HepG2 (cell line): ENCODE results near the gene PSMB10. TPM values are rescaled to one million over a fixed set of nuclear protein-coding genes. Genes with fewer than 3 reads are reported as not detected.
A peak's percentile ranks its signal among the peaks of the same experiment; 100 is the strongest.

Source experiments
- ARNT2 ChIP-seq: sonication (generic); formaldehyde crosslinking; IDR thresholded peaks from 2 replicates; pipeline ENCODE4 v1.8.0; 2022; ENCODE audit warnings: mild to moderate bottlenecking, low read depth, missing genetic modification reagents, moderate library complexity
- GATAD2A ChIP-seq: IDR thresholded peaks from 2 replicates; pipeline ENCODE4 v1.6.1; 2016
- KLF12 ChIP-seq: sonication (generic); formaldehyde crosslinking; IDR thresholded peaks from 2 replicates; pipeline ENCODE4 v1.4.0; 2020; ENCODE audit warnings: missing genetic modification reagents, borderline replicate concordance
- MAFK ChIP-seq, 2 experiments: IDR thresholded peaks in 1 of 2; conservative IDR thresholded peaks in 1 of 2; 2 replicates each; pipeline ENCODE4 v1.6.1; 2011; ENCODE audit warnings: improper control_type of control experiment in 2 of 2, low read length in 2 of 2
- NCOA5 ChIP-seq: sonication (generic); formaldehyde crosslinking; IDR thresholded peaks from 2 replicates; pipeline ENCODE4 v1.4.0; 2020; ENCODE audit warnings: missing genetic modification reagents
- PAF1 ChIP-seq: IDR thresholded peaks from 2 replicates; pipeline ENCODE4 v1.6.1; 2016; ENCODE audit warnings: missing genetic modification reagents, missing compliant biosample characterization
- SIN3B ChIP-seq: fragments of 150-350 bp; IDR thresholded peaks from 2 replicates; pipeline ENCODE4 v1.6.1; 2014; ENCODE audit warnings: low read length
- TGIF2 ChIP-seq: IDR thresholded peaks from 2 replicates; pipeline ENCODE4 v1.6.1; 2016; ENCODE audit warnings: control low read depth, missing compliant biosample characterization
- TMF1 ChIP-seq: sonication (generic); formaldehyde crosslinking; IDR thresholded peaks from 2 replicates; pipeline ENCODE4 v1.8.1; 2022; ENCODE audit warnings: low read depth, missing genetic modification reagents
- ZFY ChIP-seq: sonication (generic); formaldehyde crosslinking; IDR thresholded peaks from 2 replicates; pipeline ENCODE4 v1.4.0; 2020; ENCODE audit warnings: missing genetic modification reagents
- ZNF335 ChIP-seq: sonication (generic); formaldehyde crosslinking; IDR thresholded peaks from 2 replicates; pipeline ENCODE4 v1.4.0; 2020; ENCODE audit warnings: missing genetic modification reagents
- ZNF577 ChIP-seq: sonication (generic); formaldehyde crosslinking; IDR thresholded peaks from 2 replicates; pipeline ENCODE4 v1.4.0; 2020; ENCODE audit warnings: mild to moderate bottlenecking, low read depth, missing genetic modification reagents, borderline replicate concordance
- ZNF652 ChIP-seq: IDR thresholded peaks from 2 replicates; pipeline ENCODE4 v1.6.1; 2016; ENCODE audit warnings: low read depth, borderline replicate concordance
- ZNF674 ChIP-seq: sonication (generic); formaldehyde crosslinking; IDR thresholded peaks from 2 replicates; pipeline ENCODE4 v1.5.0; 2020; ENCODE audit warnings: low read depth, mild to moderate bottlenecking, missing genetic modification reagents
- ZNF768 ChIP-seq: sonication (generic); formaldehyde crosslinking; IDR thresholded peaks from 2 replicates; pipeline ENCODE4 v1.4.0; 2020; ENCODE audit warnings: missing genetic modification reagents
- ZSCAN9 ChIP-seq: IDR thresholded peaks from 2 replicates; pipeline ENCODE4 v1.6.1; 2016; ENCODE audit warnings: borderline replicate concordance
- polyA plus RNA-seq, 8 experiments: library from polyadenylated mRNA; depleted of rRNA in 3 of 8; stranded (reverse) in 7 of 8; unstranded in 1 of 8; fragments of >200 nt; fragmentation: Illumina TruSeq in 4 of 8; extraction: Trizol in 4 of 8; gene quantifications; 2 replicates each; pipeline versions ENCODE4 v1.2.1 to v1.2.3, GENCODE V29; 2011 to 2016; ENCODE audit warnings: low read depth in 4 of 8, missing spikeins in 1 of 8, mixed read lengths in 1 of 8; ENCODE audit not compliant: insufficient read depth in 1 of 8
- total RNA-seq, 5 experiments: library from RNA; depleted of rRNA; stranded (reverse); fragments of >200 nt; fragmentation: Illumina TruSeq; extraction: Trizol; gene quantifications; 2 replicates each; pipeline ENCODE4 v1.2.3, GENCODE V29; 2016; ENCODE audit warnings: low read depth in 1 of 5
- TF ChIP-seq, protein P1 (sequence below): sonication (generic); formaldehyde crosslinking; IDR thresholded peaks from 2 replicates; pipeline ENCODE4 v1.5.1; 2020; ENCODE audit warnings: mild to moderate bottlenecking, missing genetic modification reagents, borderline replicate concordance
- TF ChIP-seq, protein P2 (sequence below): sonication (generic); formaldehyde crosslinking; IDR thresholded peaks from 2 replicates; pipeline ENCODE4 v1.5.0; 2020; ENCODE audit warnings: mild to moderate bottlenecking, missing genetic modification reagents, moderate library complexity
- TF ChIP-seq, protein P3 (sequence below): sonication (generic); formaldehyde crosslinking; IDR thresholded peaks from 2 replicates; pipeline ENCODE4 v1.8.0; 2022; ENCODE audit warnings: mild to moderate bottlenecking, missing genetic modification reagents, moderate library complexity
- TF ChIP-seq, protein P4 (sequence below): sonication (generic); formaldehyde crosslinking; IDR thresholded peaks from 2 replicates; pipeline ENCODE4 v1.5.1; 2020; ENCODE audit warnings: missing genetic modification reagents, mild to moderate bottlenecking, borderline replicate concordance

The PSMB10 gene
- total and polyA plus RNA-seq, 2 of the 13 experiments (the other 11 are each of a cell fraction or from before 2014, with no cell fraction given) = 12.7 to 65.9 TPM

DNA sequence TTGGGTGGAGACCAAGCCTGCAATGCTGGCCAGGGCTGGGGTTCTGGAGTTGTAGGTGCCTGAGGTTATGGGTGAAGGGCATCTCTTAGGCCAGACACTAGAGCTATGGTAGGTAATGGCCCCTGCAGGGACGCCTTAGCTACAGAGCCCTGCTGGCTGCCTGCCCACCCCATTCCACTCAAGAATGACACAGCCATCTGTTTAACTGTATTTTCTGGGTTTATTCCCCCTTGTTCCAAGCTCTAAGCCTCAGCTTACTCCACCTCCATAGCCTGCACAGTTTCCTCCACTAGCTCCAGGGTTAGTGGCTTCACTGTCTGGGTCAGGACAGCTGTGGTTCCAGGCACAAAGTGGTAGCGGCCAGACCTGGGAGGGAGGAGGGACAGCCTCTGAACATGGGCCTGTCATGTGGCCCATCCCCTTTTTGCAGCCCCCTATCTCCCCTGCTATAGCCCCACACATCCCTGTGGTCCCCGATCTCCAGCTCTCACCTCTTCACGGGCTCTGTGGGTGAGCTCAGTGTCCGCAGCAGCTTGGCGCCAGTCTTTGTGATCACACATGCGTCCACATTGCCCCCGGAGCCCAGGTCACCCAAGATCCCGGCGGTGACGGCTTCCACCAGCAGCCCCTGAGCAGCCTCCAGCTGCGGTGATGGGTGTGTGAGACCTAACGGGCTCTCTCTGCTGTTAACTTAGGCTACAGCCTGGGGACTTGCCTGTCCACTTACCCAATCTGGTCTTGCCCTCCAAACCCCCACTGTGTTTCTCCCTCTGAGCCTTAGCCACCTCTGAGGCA lies 2.1 kb downstream of the PSMB10 start (continued):
- TF ChIP-seq, protein P1, sequence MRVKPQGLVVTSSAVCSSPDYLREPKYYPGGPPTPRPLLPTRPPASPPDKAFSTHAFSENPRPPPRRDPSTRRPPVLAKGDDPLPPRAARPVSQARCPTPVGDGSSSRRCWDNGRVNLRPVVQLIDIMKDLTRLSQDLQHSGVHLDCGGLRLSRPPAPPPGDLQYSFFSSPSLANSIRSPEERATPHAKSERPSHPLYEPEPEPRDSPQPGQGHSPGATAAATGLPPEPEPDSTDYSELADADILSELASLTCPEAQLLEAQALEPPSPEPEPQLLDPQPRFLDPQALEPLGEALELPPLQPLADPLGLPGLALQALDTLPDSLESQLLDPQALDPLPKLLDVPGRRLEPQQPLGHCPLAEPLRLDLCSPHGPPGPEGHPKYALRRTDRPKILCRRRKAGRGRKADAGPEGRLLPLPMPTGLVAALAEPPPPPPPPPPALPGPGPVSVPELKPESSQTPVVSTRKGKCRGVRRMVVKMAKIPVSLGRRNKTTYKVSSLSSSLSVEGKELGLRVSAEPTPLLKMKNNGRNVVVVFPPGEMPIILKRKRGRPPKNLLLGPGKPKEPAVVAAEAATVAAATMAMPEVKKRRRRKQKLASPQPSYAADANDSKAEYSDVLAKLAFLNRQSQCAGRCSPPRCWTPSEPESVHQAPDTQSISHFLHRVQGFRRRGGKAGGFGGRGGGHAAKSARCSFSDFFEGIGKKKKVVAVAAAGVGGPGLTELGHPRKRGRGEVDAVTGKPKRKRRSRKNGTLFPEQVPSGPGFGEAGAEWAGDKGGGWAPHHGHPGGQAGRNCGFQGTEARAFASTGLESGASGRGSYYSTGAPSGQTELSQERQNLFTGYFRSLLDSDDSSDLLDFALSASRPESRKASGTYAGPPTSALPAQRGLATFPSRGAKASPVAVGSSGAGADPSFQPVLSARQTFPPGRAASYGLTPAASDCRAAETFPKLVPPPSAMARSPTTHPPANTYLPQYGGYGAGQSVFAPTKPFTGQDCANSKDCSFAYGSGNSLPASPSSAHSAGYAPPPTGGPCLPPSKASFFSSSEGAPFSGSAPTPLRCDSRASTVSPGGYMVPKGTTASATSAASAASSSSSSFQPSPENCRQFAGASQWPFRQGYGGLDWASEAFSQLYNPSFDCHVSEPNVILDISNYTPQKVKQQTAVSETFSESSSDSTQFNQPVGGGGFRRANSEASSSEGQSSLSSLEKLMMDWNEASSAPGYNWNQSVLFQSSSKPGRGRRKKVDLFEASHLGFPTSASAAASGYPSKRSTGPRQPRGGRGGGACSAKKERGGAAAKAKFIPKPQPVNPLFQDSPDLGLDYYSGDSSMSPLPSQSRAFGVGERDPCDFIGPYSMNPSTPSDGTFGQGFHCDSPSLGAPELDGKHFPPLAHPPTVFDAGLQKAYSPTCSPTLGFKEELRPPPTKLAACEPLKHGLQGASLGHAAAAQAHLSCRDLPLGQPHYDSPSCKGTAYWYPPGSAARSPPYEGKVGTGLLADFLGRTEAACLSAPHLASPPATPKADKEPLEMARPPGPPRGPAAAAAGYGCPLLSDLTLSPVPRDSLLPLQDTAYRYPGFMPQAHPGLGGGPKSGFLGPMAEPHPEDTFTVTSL (CRISPR knock-in tag) = no peak
- no peak for TF ChIP-seq SIN3B
- no peak for TF ChIP-seq ZNF768 (CRISPR knock-in tag)
- TF ChIP-seq KLF12 = no peak
- TF ChIP-seq ZFY (CRISPR knock-in tag) = no peak
- TF ChIP-seq TGIF2 = no peak
- TF ChIP-seq ZNF577 = no peak
- no peak for TF ChIP-seq ZNF652 (CRISPR knock-in tag)
- no peak for TF ChIP-seq TMF1 (CRISPR knock-in tag)
- TF ChIP-seq ZNF335 (CRISPR knock-in tag) = no peak
- TF ChIP-seq ZNF674 (CRISPR knock-in tag) = 0 out of 2 replicates have a peak, but pooled peaks have one; percentile 65
- no peak for TF ChIP-seq GATAD2A (CRISPR knock-in tag)
- TF ChIP-seq, protein P2, sequence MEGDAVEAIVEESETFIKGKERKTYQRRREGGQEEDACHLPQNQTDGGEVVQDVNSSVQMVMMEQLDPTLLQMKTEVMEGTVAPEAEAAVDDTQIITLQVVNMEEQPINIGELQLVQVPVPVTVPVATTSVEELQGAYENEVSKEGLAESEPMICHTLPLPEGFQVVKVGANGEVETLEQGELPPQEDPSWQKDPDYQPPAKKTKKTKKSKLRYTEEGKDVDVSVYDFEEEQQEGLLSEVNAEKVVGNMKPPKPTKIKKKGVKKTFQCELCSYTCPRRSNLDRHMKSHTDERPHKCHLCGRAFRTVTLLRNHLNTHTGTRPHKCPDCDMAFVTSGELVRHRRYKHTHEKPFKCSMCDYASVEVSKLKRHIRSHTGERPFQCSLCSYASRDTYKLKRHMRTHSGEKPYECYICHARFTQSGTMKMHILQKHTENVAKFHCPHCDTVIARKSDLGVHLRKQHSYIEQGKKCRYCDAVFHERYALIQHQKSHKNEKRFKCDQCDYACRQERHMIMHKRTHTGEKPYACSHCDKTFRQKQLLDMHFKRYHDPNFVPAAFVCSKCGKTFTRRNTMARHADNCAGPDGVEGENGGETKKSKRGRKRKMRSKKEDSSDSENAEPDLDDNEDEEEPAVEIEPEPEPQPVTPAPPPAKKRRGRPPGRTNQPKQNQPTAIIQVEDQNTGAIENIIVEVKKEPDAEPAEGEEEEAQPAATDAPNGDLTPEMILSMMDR (CRISPR knock-in tag) = 0 out of 2 replicates have a peak, but pooled peaks have one; percentile 6
- TF ChIP-seq, protein P3, sequence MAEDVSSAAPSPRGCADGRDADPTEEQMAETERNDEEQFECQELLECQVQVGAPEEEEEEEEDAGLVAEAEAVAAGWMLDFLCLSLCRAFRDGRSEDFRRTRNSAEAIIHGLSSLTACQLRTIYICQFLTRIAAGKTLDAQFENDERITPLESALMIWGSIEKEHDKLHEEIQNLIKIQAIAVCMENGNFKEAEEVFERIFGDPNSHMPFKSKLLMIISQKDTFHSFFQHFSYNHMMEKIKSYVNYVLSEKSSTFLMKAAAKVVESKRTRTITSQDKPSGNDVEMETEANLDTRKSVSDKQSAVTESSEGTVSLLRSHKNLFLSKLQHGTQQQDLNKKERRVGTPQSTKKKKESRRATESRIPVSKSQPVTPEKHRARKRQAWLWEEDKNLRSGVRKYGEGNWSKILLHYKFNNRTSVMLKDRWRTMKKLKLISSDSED (CRISPR knock-in tag) = no peak
- TF ChIP-seq ZSCAN9 (CRISPR knock-in tag) = no peak
- no peak for TF ChIP-seq NCOA5
- TF ChIP-seq MAFK (conservative IDR thresholded peaks at IDR 0.05 in 1 of 2, IDR thresholded peaks at IDR 0.05 in 1 of 2; ENCODE audit: low read length in 2 of 2) = no peak
- TF ChIP-seq, protein P4, sequence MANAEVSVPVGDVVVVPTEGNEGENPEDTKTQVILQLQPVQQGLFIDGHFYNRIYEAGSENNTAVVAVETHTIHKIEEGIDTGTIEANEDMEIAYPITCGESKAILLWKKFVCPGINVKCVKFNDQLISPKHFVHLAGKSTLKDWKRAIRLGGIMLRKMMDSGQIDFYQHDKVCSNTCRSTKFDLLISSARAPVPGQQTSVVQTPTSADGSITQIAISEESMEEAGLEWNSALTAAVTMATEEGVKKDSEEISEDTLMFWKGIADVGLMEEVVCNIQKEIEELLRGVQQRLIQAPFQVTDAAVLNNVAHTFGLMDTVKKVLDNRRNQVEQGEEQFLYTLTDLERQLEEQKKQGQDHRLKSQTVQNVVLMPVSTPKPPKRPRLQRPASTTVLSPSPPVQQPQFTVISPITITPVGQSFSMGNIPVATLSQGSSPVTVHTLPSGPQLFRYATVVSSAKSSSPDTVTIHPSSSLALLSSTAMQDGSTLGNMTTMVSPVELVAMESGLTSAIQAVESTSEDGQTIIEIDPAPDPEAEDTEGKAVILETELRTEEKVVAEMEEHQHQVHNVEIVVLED (CRISPR knock-in tag) = no peak
- TF ChIP-seq PAF1 (CRISPR knock-in tag) = no peak
- 0 out of 2 replicates have a peak, but pooled peaks have one; percentile 4 for TF ChIP-seq ARNT2 (CRISPR knock-in tag)
